Measurements from ENCODE around the gene FOXC2. TPM values are rescaled to one million over a fixed set of nuclear protein-coding genes. Genes with fewer than 3 reads are reported as not detected.

Gene FOXC2
- polyA plus RNA-seq, 1 donor = 0.70 TPM

- DNase-seq = no peak
These were observed 32.8 kb upstream of the FOXC2 start for GRCh38 chr16:86533767-86534351.

GRCh38 chr16:86534779-86535615, 31.6 kb upstream of the FOXC2 start:
- no peak for DNase-seq

- no peak for DNase-seq
These were observed 30.0 kb upstream of the FOXC2 start for GRCh38 chr16:86536621-86537020.

- no peak for DNase-seq
These were observed 29.1 kb upstream of the FOXC2 start for GRCh38 chr16:86537486-86537885.

GRCh38 chr16:86538196-86538780, 28.3 kb upstream of the FOXC2 start:
- no peak for DNase-seq

- no peak for DNase-seq
These were observed 25.7 kb upstream of the FOXC2 start for GRCh38 chr16:86540894-86541293.

GRCh38 chr16:86541560-86541959, 25.1 kb upstream of the FOXC2 start:
- no peak for DNase-seq

GRCh38 chr16:86542756-86543750, 23.6 kb upstream of the FOXC2 start:
- no peak for DNase-seq

- no peak for DNase-seq
These were observed 21.1 kb upstream of the FOXC2 start for GRCh38 chr16:86545481-86545880.

GRCh38 chr16:86545954-86546637, 20.5 kb upstream of the FOXC2 start:
- no peak for DNase-seq

GRCh38 chr16:86546638-86547013, 20.0 kb upstream of the FOXC2 start:
- no peak for DNase-seq

- no peak for DNase-seq
These were observed 19.3 kb upstream of the FOXC2 start for GRCh38 chr16:86547286-86547685.

- DNase-seq = no peak
These were observed 17.3 kb upstream of the FOXC2 start for GRCh38 chr16:86549076-86549892.

- DNase-seq = no peak
These were observed 16.8 kb upstream of the FOXC2 start for GRCh38 chr16:86549893-86550190.

GRCh38 chr16:86550281-86550680, 16.3 kb upstream of the FOXC2 start:
- DNase-seq = no peak

- DNase-seq = no peak
These were observed 13.3 kb upstream of the FOXC2 start for GRCh38 chr16:86553356-86553755.

GRCh38 chr16:86554599-86554916, 12.1 kb upstream of the FOXC2 start:
- DNase-seq = no peak

GRCh38 chr16:86554917-86555703, 11.5 kb upstream of the FOXC2 start, which contains the start of gene MTHFSD:
Gene MTHFSD, minus strand, starts transcription at chr16:86555235. Its CDS starts 51 bp downstream, at chr16:86555184.
- DNase-seq = peak; percentile 98

- no peak for DNase-seq
These were observed 10.9 kb upstream of the FOXC2 start for GRCh38 chr16:86555704-86556075.

GRCh38 chr16:86556576-86556975, 10.1 kb upstream of the FOXC2 start:
- DNase-seq = no peak

- DNase-seq = no peak
These were observed 9.0 kb upstream of the FOXC2 start for GRCh38 chr16:86557587-86557986.

Measured in hindlimb muscle (tissue), 1 donor.